Measurements from ENCODE around the gene POLA1. TPM values are rescaled to one million over a fixed set of nuclear protein-coding genes. Genes with fewer than 3 reads are reported as not detected.

The POLA1 gene
- total and polyA plus RNA-seq, 2 donors from 2014 or later: 2.2 to 9.7 TPM

- Histone ChIP-seq H3K9me3 (ENCODE audit: control insufficient read depth in 2 of 3, insufficient read depth in 1 of 3, low read length in 3 of 3) (no peaks in the 10 kb centered on the region), H3K27me3 (ENCODE audit: control insufficient read depth, insufficient read depth, low read length) (peaks cover 3% of the 10 kb centered on the region), H3K4me3 (ENCODE audit: low read length in 3 of 3) (no peak overlapping the region), H3K36me3 (ENCODE audit: control insufficient read depth in 2 of 3, insufficient read depth in 3 of 3, low read length in 3 of 3) (peaks cover 0 to 2% (median 0%) of the 10 kb centered on the region in 3 donors), H3K4me1 (ENCODE audit: control insufficient read depth in 2 of 3, insufficient read depth in 2 of 3, low read depth in 1 of 3, low read length in 3 of 3) (no peaks in the 10 kb centered on the region), H3K9ac (ENCODE audit: low read length in 3 of 3) (no peak overlapping the region), H3K27ac (ENCODE audit: low read depth in 2 of 2, low read length in 2 of 2) (no peak overlapping the region)
- DNase-seq (no peak), FAIRE-seq (no peak)
- intact Hi-C loops (cut with DNase I): no loop called here
- TF ChIP-seq CTCF (IDR thresholded peaks at IDR 0.05; ENCODE audit: borderline replicate concordance, extremely low read depth, insufficient read depth): no peak
Observed at GRCh38 chrX:24741330-24741729, 47.6 kb downstream of the POLA1 start.

GRCh38 chrX:24748196-24748595 lies 54.5 kb downstream of the POLA1 start:
- no peak for DNase-seq
- no peak overlapping the region for H3K9ac ChIP-seq (ENCODE audit: low read length in 3 of 3)
- H3K27me3 ChIP-seq (ENCODE audit: control insufficient read depth, insufficient read depth, low read length): no peaks in the 10 kb centered on the region
- no peaks in the 10 kb centered on the region for H3K4me1 ChIP-seq (ENCODE audit: control insufficient read depth in 2 of 3, insufficient read depth in 2 of 3, low read depth in 1 of 3, low read length in 3 of 3)
- FAIRE-seq: no peak
- TF ChIP-seq CTCF (IDR thresholded peaks at IDR 0.05; ENCODE audit: borderline replicate concordance, extremely low read depth, insufficient read depth): no peak
- no peaks in the 10 kb centered on the region for H3K9me3 ChIP-seq (ENCODE audit: control insufficient read depth in 2 of 3, insufficient read depth in 1 of 3, low read length in 3 of 3)
- intact Hi-C loops (cut with DNase I): no loop called here
- H3K36me3 ChIP-seq (ENCODE audit: control insufficient read depth in 2 of 3, insufficient read depth in 3 of 3, low read length in 3 of 3): no peaks in the 10 kb centered on the region
- H3K27ac ChIP-seq (ENCODE audit: low read depth in 2 of 2, low read length in 2 of 2): no peak overlapping the region
- no peak overlapping the region for H3K4me3 ChIP-seq (ENCODE audit: low read length in 3 of 3)

GRCh38 chrX:24759786-24760185 lies 66.1 kb downstream of the POLA1 start:
- Histone ChIP-seq H3K9ac (ENCODE audit: low read length in 3 of 3) (no peak overlapping the region), H3K9me3 (ENCODE audit: control insufficient read depth in 2 of 3, insufficient read depth in 1 of 3, low read length in 3 of 3) (no peaks in the 10 kb centered on the region), H3K27me3 (ENCODE audit: control insufficient read depth, insufficient read depth, low read length) (no peaks in the 10 kb centered on the region), H3K36me3 (ENCODE audit: control insufficient read depth in 2 of 3, insufficient read depth in 3 of 3, low read length in 3 of 3) (no peaks in the 10 kb centered on the region), H3K4me1 (ENCODE audit: control insufficient read depth in 2 of 3, insufficient read depth in 2 of 3, low read depth in 1 of 3, low read length in 3 of 3) (no peaks in the 10 kb centered on the region), H3K4me3 (ENCODE audit: low read length in 3 of 3) (no peak overlapping the region), H3K27ac (ENCODE audit: low read depth in 2 of 2, low read length in 2 of 2) (no peak overlapping the region)
- TF ChIP-seq CTCF (IDR thresholded peaks at IDR 0.05; ENCODE audit: borderline replicate concordance, extremely low read depth, insufficient read depth): no peak
- DNase-seq: no peak
- intact Hi-C loops (cut with DNase I): no loop called here
- no peak for FAIRE-seq

- TF ChIP-seq CTCF (IDR thresholded peaks at IDR 0.05; ENCODE audit: borderline replicate concordance, extremely low read depth, insufficient read depth): no peak
- H3K27ac ChIP-seq (ENCODE audit: low read depth in 2 of 2, low read length in 2 of 2): no peak overlapping the region
- H3K4me1 ChIP-seq (ENCODE audit: control insufficient read depth in 2 of 3, insufficient read depth in 2 of 3, low read depth in 1 of 3, low read length in 3 of 3): no peaks in the 10 kb centered on the region
- H3K9ac ChIP-seq (ENCODE audit: low read length in 3 of 3): no peak overlapping the region
- H3K4me3 ChIP-seq (ENCODE audit: low read length in 3 of 3): no peak overlapping the region
- FAIRE-seq (no peak), DNase-seq (peak in 2 of 5 donors; percentile 32 to 34)
- intact Hi-C loops (cut with DNase I): no loop called here
- no peaks in the 10 kb centered on the region for H3K36me3 ChIP-seq (ENCODE audit: control insufficient read depth in 2 of 3, insufficient read depth in 3 of 3, low read length in 3 of 3)
- H3K9me3 ChIP-seq (ENCODE audit: control insufficient read depth in 2 of 3, insufficient read depth in 1 of 3, low read length in 3 of 3): no peaks in the 10 kb centered on the region
- H3K27me3 ChIP-seq (ENCODE audit: control insufficient read depth, insufficient read depth, low read length): no peaks in the 10 kb centered on the region
Observed at GRCh38 chrX:24760363-24761000, 66.8 kb downstream of the POLA1 start.

All from kidney (tissue), 14 donors.